GM21576 (cell line): ENCODE data around the gene CD2AP.

Experiments
- ATAC-seq: cut with Tn5 transposase; IDR thresholded peaks from one replicate; pipeline ENCODE4 v1.9.1; 2021; ENCODE audit warnings: mild to moderate bottlenecking, moderate library complexity; ENCODE audit not compliant: unreplicated experiment

The CD2AP gene

DNA sequence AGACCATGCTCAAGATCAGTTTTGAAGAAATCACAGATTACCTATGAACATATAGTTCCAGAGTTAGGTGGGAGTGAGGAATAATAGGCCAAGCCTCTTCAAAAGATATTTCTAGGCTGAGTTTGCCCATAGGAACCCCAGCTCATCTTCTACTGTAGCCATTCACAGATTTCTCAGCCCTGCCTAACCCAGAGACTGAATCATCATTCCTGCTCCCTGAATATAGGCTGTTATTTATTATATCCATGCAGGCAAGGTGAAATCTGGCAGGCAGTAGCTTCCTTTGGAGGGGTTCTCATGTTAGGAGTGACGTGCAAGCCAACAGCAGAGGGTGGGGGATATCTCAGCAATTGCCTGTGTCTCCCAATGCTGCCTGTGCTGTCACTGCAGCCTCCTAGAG is 195.2 kb downstream of the CD2AP start:
- ATAC-seq: no peak

DNA sequence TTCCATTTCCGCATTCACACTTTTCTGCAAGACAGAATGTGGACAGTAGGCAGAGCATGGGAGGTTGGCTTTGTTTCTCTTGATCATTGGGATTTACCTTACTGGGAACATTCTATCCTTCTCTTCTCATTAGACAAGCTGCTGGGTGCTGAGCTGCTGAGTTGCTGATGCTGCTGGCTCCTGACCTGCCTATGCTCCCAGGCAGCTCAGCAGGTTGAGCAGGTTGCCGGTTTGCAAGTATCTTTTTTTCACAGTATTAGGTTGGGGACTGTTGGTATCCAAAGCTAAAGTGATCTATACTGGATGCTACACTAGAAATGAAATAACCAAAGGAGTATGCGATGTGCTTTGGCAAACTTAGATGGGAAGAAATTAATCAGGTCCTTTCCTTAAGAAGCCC is 197.1 kb downstream of the CD2AP start:
- ATAC-seq: no peak
